Activated CD4-positive, CD25-positive, alpha-beta regulatory T cell treated with anti-CD3 and anti-CD28 coated beads, Interleukin-2, amount 50 U/mL, for 72 hours (primary cell): ENCODE results near the gene CCR6.
"Not testable (repeated sequence)": the region's sequence is repeated elsewhere in the genome, so short reads cannot be mapped to it uniquely, and the experiment has no call there.

Experiments
- DNase-seq: peaks from one replicate; pipeline ENCODE4 v3.0.0; 2021

Gene CCR6

DNA sequence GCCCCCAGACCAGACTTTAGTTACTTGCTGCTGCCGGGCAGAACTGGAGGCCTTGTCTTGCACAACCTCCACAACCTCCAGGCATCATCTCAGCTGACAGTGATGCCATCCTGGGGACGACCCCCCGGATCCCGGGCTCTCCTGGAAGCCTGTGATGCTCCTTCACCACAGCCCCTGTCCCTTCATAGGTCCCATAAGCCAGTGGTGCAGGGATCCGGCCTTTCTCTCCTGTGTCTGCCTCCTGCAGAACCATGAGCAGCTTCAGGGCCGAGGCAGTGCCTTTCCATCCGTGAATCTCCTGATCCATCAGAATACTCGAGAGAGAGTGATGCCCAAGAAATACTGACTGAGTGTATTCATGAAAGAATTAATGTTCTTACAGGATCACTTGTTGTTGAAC is 57.2 kb downstream of the CCR6 start:
- DNase-seq, result not testable (repeated sequence)

- DNase-seq, result not testable (repeated sequence)
Measured at GRCh38 chr6:167181351-167181750, 58.5 kb downstream of the CCR6 start.

DNA sequence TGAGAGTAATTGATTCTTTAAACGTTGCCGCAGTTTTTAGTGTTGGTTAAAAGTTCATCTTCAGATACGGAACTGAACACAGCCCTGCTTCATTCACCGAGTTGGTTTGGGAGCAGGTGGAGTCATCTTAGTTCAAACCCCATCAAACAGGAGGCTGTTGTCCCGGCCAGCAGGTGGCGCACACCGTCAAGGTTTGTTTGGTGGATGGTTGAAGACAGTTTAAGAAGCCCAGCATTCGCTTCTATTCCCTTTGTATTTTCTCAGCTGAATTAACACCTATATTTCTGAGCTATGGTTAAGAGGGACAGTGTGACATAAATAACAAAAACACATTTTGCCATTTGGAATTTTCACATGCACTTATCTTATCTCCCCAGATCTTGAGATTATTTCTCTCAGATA is 60.0 kb downstream of the CCR6 start:
- not testable (repeated sequence) for DNase-seq

DNA sequence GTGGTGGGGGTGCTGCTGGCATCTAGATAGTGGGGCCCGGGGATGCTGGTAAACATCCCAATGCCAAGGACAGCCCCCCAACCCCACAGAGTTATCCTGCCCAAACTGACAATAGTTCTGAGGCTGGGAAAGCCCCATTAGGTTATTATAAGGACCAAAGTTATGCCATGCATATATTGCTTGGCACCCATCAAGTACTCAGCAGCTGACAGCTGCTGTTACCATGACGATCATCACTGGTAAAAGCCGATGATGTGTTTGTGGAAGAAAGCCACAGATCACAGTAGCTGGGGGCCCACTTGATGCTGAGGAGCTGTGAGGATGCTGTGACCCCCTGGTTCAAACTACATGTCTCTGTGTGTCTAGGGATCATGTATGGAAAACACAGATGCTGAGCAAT is 62.2 kb downstream of the CCR6 start:
- not testable (repeated sequence) for DNase-seq

DNA sequence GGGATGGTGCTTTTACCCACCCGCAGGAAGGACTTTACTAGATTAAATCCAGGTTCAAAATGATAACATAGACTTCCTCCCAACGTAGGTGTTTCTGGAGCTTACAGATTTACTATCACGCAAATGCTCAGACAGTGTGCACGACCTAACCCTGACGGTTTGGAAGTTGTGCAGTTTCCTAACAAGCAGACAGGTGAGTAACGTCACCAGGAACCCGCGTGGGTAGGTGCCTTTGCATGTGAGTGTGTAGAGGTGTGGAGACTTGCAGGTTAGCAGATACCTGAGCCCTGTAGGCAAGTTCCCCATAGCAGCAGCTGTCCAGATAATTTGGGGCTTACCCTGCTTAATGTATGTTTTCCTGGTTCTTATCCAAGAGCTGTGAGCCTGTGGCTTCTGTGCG is 64.4 kb downstream of the CCR6 start:
- not testable (repeated sequence) for DNase-seq
